Measurements from ENCODE around the gene MARCHF10.

DNA sequence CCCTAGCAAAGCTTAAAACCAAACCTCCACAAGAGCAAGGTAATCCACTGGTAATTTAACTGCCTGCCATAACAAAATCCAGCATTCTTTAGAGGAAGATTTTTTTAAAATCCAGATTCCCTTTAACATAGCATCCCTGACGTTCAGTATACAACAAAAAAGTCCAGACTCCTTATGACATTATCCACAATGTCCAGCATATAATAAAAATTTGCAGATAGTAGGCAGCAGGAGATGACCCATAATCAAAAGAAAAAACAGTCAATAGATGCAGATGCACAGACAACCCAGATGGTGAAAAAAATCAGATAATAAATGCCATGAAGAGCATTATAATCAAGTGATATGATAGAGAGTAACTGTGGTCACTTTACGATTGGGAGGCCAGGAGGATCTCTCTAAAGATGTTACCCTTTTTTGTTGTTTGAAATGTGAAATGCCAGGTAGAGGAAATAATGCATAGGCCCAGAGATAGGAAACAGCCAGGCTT lies 147.4 kb downstream of the MARCHF10 start:
- TF ChIP-seq, protein P1, sequence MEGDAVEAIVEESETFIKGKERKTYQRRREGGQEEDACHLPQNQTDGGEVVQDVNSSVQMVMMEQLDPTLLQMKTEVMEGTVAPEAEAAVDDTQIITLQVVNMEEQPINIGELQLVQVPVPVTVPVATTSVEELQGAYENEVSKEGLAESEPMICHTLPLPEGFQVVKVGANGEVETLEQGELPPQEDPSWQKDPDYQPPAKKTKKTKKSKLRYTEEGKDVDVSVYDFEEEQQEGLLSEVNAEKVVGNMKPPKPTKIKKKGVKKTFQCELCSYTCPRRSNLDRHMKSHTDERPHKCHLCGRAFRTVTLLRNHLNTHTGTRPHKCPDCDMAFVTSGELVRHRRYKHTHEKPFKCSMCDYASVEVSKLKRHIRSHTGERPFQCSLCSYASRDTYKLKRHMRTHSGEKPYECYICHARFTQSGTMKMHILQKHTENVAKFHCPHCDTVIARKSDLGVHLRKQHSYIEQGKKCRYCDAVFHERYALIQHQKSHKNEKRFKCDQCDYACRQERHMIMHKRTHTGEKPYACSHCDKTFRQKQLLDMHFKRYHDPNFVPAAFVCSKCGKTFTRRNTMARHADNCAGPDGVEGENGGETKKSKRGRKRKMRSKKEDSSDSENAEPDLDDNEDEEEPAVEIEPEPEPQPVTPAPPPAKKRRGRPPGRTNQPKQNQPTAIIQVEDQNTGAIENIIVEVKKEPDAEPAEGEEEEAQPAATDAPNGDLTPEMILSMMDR (conservative IDR thresholded peaks at IDR 0.05 in 1 of 2, IDR thresholded peaks at IDR 0.05 in 1 of 2; ENCODE audit: low read depth in 1 of 2, low read length in 2 of 2): no peak
- TF ChIP-seq EZH2 (IDR thresholded peaks at IDR 0.05; ENCODE audit: low read length, missing control alignments): no peak

Data from fibroblast of lung (primary cell).